HepG2 (cell line): ENCODE data around the gene PTPN12. TPM values are rescaled to one million over a fixed set of nuclear protein-coding genes. Genes with fewer than 3 reads are reported as not detected.

Experiments used
- ATAC-seq: fragments of 200-7000 bp; cut with Tn5 transposase; 3 replicates; pipeline ENCODE4 v1.9.1; 2020; ENCODE audit warnings: mild to moderate bottlenecking, moderate library complexity
- BruUV-seq: library from RNA; stranded (reverse); fragments of 400-500 nt; replicated peaks from 2 replicates; lab custom pipeline; 2021; lab: Mats Ljungman, UMichigan
- CTCF ChIA-PET: fragments of 300-600 bp; formaldehyde crosslinking; extraction: SDS; loops from one replicate; lab custom pipeline; 2021; ENCODE audit warnings: low total read pairs, inconsistent platforms, low intra/inter-chr PET ratio; lab: Yijun Ruan, JAX
- POLR2A ChIA-PET: fragments of 350-600 bp; sonication (Branson Sonifier 250); formaldehyde crosslinking; loops from one replicate; lab custom pipeline; 2020; ENCODE audit warnings: antibody characterized with exemption, inconsistent platforms; lab: Yijun Ruan, JAX
- DNase-seq: peaks from one replicate; pipeline ENCODE4 v3.0.0-alpha.2; 2015; ENCODE audit warnings: low spot score
- FAIRE-seq: peaks from 3 replicates; lab custom pipeline; 2011; peaks lifted over from hg19 to GRCh38; lab: Jason Lieb, UNC
- H2AFZ ChIP-seq: one replicate; pipeline ENCODE4 v1.6.1; 2011; ENCODE audit warnings: low read length, inconsistent platforms
- H3K27ac ChIP-seq: fragments of 300-600 bp; 3 replicates; pipeline ENCODE4 v1.8.0; 2011; ENCODE audit warnings: mixed run types, mild to moderate bottlenecking, mixed read lengths, low read length, inconsistent platforms; ENCODE audit not compliant: insufficient read depth; ENCODE audit errors: extremely low read length
- H3K27me3 ChIP-seq, 2 experiments: fragments of 200-600 bp in 1 of 2; 2 replicates in 1 of 2; 3 replicates in 1 of 2; pipeline versions ENCODE4 v1.6.0 to v1.8.0; 2011; ENCODE audit warnings: low read length in 2 of 2, mild to moderate bottlenecking in 2 of 2, moderate library complexity in 2 of 2, inconsistent platforms in 1 of 2; ENCODE audit not compliant: insufficient read depth in 2 of 2, control insufficient read depth in 1 of 2
- H3K36me3 ChIP-seq, 2 experiments: fragments of 200-600 bp in 1 of 2; replicated peaks in 1 of 2; 2 replicates in 1 of 2; 3 replicates in 1 of 2; pipeline versions ENCODE4 v1.5.1 to v1.8.0; 2011; ENCODE audit warnings: low read length in 2 of 2, inconsistent platforms in 1 of 2; ENCODE audit not compliant: insufficient read depth in 2 of 2, control insufficient read depth in 1 of 2
- H3K4me1 ChIP-seq: 2 replicates; pipeline ENCODE4 v1.5.1; 2012; ENCODE audit warnings: low read length, inconsistent platforms; ENCODE audit not compliant: insufficient read depth
- H3K4me2 ChIP-seq: 2 replicates; pipeline ENCODE4 v1.6.0; 2011; ENCODE audit warnings: low read depth, low read length, inconsistent platforms
- H3K4me3 ChIP-seq, 3 experiments: fragments of 200-600 bp in 1 of 3; sonication (generic), shearing (Covaris generic) in 1 of 3; replicated peaks in 1 of 3; 2 replicates each; pipeline ENCODE4 v1.5.1; 2011 to 2016; ENCODE audit warnings: low read length in 3 of 3, inconsistent platforms in 2 of 3, low read depth in 2 of 3, mild to moderate bottlenecking in 2 of 3, control low read depth in 1 of 3, mixed read lengths in 1 of 3; ENCODE audit not compliant: insufficient read depth in 1 of 3
- H3K79me2 ChIP-seq: one replicate; pipeline ENCODE4 v1.6.1; 2011; ENCODE audit warnings: low read length, inconsistent platforms; ENCODE audit not compliant: insufficient read depth
- H3K9ac ChIP-seq: 2 replicates; pipeline ENCODE4 v1.6.0; 2011; ENCODE audit warnings: mild to moderate bottlenecking, low read depth, low read length, inconsistent platforms; ENCODE audit not compliant: insufficient read depth
- H3K9me3 ChIP-seq: 2 replicates; pipeline ENCODE4 v1.5.1; 2012; ENCODE audit warnings: mild to moderate bottlenecking, low read length
- H4K20me1 ChIP-seq: 2 replicates; pipeline ENCODE4 v1.6.0; 2011; ENCODE audit warnings: inconsistent platforms, mild to moderate bottlenecking, low read length, moderate library complexity; ENCODE audit not compliant: insufficient read depth
- GATAD1 ChIP-seq: IDR thresholded peaks from 2 replicates; pipeline ENCODE4 v1.6.1; 2016; ENCODE audit warnings: missing genetic modification reagents, missing compliant biosample characterization
- KDM3A ChIP-seq: IDR thresholded peaks from 2 replicates; pipeline ENCODE4 v1.6.1; 2018; ENCODE audit warnings: low read depth, missing compliant biosample characterization
- NFKBIZ ChIP-seq: IDR thresholded peaks from 2 replicates; pipeline ENCODE4 v1.6.1; 2018; ENCODE audit warnings: missing genetic modification reagents, missing compliant biosample characterization
- RAD21 ChIP-seq: fragments of 450-650 bp; formaldehyde crosslinking; IDR thresholded peaks from 2 replicates; pipeline ENCODE4 v1.5.0; 2020; ENCODE audit warnings: mild to moderate bottlenecking
- REXO4 ChIP-seq: sonication (generic); formaldehyde crosslinking; IDR thresholded peaks from 2 replicates; pipeline ENCODE4 v1.8.0; 2022; ENCODE audit warnings: missing genetic modification reagents, mild to moderate bottlenecking, borderline replicate concordance
- RFXAP ChIP-seq: sonication (generic); formaldehyde crosslinking; IDR thresholded peaks from 2 replicates; pipeline ENCODE4 v1.4.0; 2020; ENCODE audit warnings: missing genetic modification reagents, borderline replicate concordance
- SALL1 ChIP-seq: sonication (generic); formaldehyde crosslinking; IDR thresholded peaks from 2 replicates; pipeline ENCODE4 v1.8.0; 2022; ENCODE audit warnings: mild to moderate bottlenecking, missing genetic modification reagents
- ZBTB25 ChIP-seq: IDR thresholded peaks from 2 replicates; pipeline ENCODE4 v1.6.1; 2018; ENCODE audit warnings: missing genetic modification reagents
- ZFP82 ChIP-seq: sonication (generic); formaldehyde crosslinking; IDR thresholded peaks from 2 replicates; pipeline ENCODE4 v1.5.1; 2020; ENCODE audit warnings: mild to moderate bottlenecking, missing genetic modification reagents, borderline replicate concordance
- ZFY ChIP-seq: sonication (generic); formaldehyde crosslinking; IDR thresholded peaks from 2 replicates; pipeline ENCODE4 v1.4.0; 2020; ENCODE audit warnings: missing genetic modification reagents
- ZKSCAN5 ChIP-seq: sonication (generic); formaldehyde crosslinking; IDR thresholded peaks from 2 replicates; pipeline ENCODE4 v1.5.1; 2020; ENCODE audit warnings: mild to moderate bottlenecking, missing genetic modification reagents
- ZNF205 ChIP-seq: IDR thresholded peaks from 2 replicates; pipeline ENCODE4 v1.6.1; 2018; ENCODE audit warnings: missing biosample characterization, missing genetic modification reagents
- ZNF317 ChIP-seq: sonication (generic); formaldehyde crosslinking; IDR thresholded peaks from 2 replicates; pipeline ENCODE4 v1.5.0; 2020; ENCODE audit warnings: mild to moderate bottlenecking, missing genetic modification reagents
- ZNF850 ChIP-seq: sonication (generic); formaldehyde crosslinking; conservative IDR thresholded peaks from 2 replicates; pipeline ENCODE4 v1.9.0; 2021; ENCODE audit warnings: mild to moderate bottlenecking, missing genetic modification reagents
- WGBS: methylation state at CpG from one replicate; pipeline ENCODE4 v1.1.6; 2017; ENCODE audit warnings: low lambda C conversion rate; 5-methylcytosine and 5-hydroxymethylcytosine counted together
- in situ Hi-C: cut with HindIII; loops from 2 replicates; pipeline ENCODE4 v1.10.0; 2017; ENCODE audit warnings: low pct_unique_long_range_greater_than_20kb; ENCODE audit not compliant: extremely low pct_ligation_motif_present
- intact Hi-C: fragments of 100-400 bp; cut with micrococcal nuclease; formaldehyde crosslinking; loops from one replicate; pipeline ENCODE4 v1.10.0; 2022; ENCODE audit not compliant: unreplicated experiment
- polyA plus RNA-seq, 8 experiments: library from polyadenylated mRNA; depleted of rRNA in 3 of 8; stranded (reverse) in 7 of 8; unstranded in 1 of 8; fragments of >200 nt; fragmentation: Illumina TruSeq in 4 of 8; extraction: Trizol in 4 of 8; gene quantifications; 2 replicates each; pipeline versions ENCODE4 v1.2.1 to v1.2.3, GENCODE V29; 2011 to 2016; ENCODE audit warnings: low read depth in 4 of 8, missing spikeins in 1 of 8, mixed read lengths in 1 of 8; ENCODE audit not compliant: insufficient read depth in 1 of 8
- total RNA-seq, 5 experiments: library from RNA; depleted of rRNA; stranded (reverse); fragments of >200 nt; fragmentation: Illumina TruSeq; extraction: Trizol; gene quantifications; 2 replicates each; pipeline ENCODE4 v1.2.3, GENCODE V29; 2016; ENCODE audit warnings: low read depth in 1 of 5

PTPN12 gene
- total and polyA plus RNA-seq, 2 of the 13 experiments (the other 11 are each of a cell fraction or from before 2014, with no cell fraction given) = 22.9 to 56.8 TPM

GRCh38 chr7:77600952-77601351 lies 63.9 kb downstream of the PTPN12 start:
- intact Hi-C loops = no loop called here

DNA sequence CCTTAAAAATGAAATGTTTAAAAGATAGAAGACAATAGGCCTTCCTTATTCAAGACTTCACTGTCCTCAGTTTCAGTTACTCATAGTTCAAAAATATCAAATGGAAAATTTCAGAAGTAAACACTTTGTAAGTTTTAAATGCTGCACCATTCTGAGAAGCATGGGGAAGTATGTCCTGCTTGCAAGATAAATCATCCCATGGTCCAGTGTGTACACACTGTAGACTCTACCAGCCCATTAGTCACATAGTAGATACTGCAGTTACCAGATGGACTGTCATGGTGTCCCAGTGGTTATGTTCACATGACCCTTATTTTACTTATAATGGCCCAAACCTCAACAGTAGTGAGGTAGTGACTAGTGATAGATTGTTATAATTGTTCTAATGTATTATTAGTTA lies 69.5 kb downstream of the PTPN12 start:
- ATAC-seq (no peak; the same call in 2 of the 3 replicates), DNase-seq (no peak), FAIRE-seq (no peak)
- in situ Hi-C loops = no loop called here
- Histone ChIP-seq H3K27me3 (no peaks in the 10 kb centered on the region), H3K9me3 (no peaks in the 10 kb centered on the region), H3K27ac (no peak overlapping the region), H3K4me2 (no peak overlapping the region), H4K20me1 (no peaks in the 10 kb centered on the region), H3K4me3 (no peak overlapping the region), H3K9ac (no peak overlapping the region), H2AFZ (no peak overlapping the region), H3K79me2 (no peaks in the 10 kb centered on the region), H3K4me1 (peaks cover 15% of the 10 kb centered on the region), H3K36me3 (peaks cover 6 to 47% of the 10 kb centered on the region in 2 experiments)
- CTCF ChIA-PET = no interaction called here
- POLR2A ChIA-PET = no interaction called here
- intact Hi-C loops = no loop called here
- BruUV-seq = no TSS peak
- TF ChIP-seq ZNF205 (CRISPR knock-in tag) (no peak), SALL1 (CRISPR knock-in tag) (no peak), NFKBIZ (no peak), ZFY (CRISPR knock-in tag) (no peak), ZBTB25 (no peak), RAD21 (CRISPR knock-in tag) (no peak), ZFP82 (CRISPR knock-in tag) (no peak), KDM3A (CRISPR knock-in tag) (no peak)

More at GRCh38 chr7:77600952-77601351, 63.9 kb downstream of the PTPN12 start:
- no peaks in the 10 kb centered on the region for H3K9me3 ChIP-seq
- no peaks in the 10 kb centered on the region for H3K79me2 ChIP-seq
- ATAC-seq (no peak), DNase-seq (no peak), FAIRE-seq (no peak)
- no TSS peak for BruUV-seq
- POLR2A ChIA-PET = no interaction called here
- H3K36me3 ChIP-seq = peaks cover 12 to 52% of the 10 kb centered on the region in 2 experiments
- no peaks in the 10 kb centered on the region for H3K4me1 ChIP-seq
- no peak overlapping the region for H3K4me2 ChIP-seq
- no peak overlapping the region for H3K9ac ChIP-seq
- WGBS = 95% methylated on average over 2 of the region's 2 CpGs
- H3K27me3 ChIP-seq = no peaks in the 10 kb centered on the region
- CTCF ChIA-PET = no interaction called here
- in situ Hi-C loops = no loop called here
- TF ChIP-seq GATAD1 (CRISPR knock-in tag) (no peak), REXO4 (no peak), ZNF850 (CRISPR knock-in tag) (no peak), RFXAP (CRISPR knock-in tag) (no peak), ZNF317 (CRISPR knock-in tag) (no peak), ZKSCAN5 (CRISPR knock-in tag) (no peak)
- H4K20me1 ChIP-seq = no peaks in the 10 kb centered on the region
- H3K27ac ChIP-seq = no peak overlapping the region
- H2AFZ ChIP-seq = no peak overlapping the region
- H3K4me3 ChIP-seq = no peak overlapping the region
